HepG2 (cell line): Measurements from ENCODE around the gene NOS2.

Experiments
- DPF2 ChIP-seq: sonication (generic); formaldehyde crosslinking; IDR thresholded peaks from 2 replicates; pipeline ENCODE4 v1.4.0; 2020; ENCODE audit warnings: mild to moderate bottlenecking, low read depth, missing genetic modification reagents, borderline replicate concordance
- ELF1 ChIP-seq: sonication (generic); formaldehyde crosslinking; IDR thresholded peaks from 2 replicates; pipeline ENCODE4 v1.4.0; 2020; ENCODE audit warnings: missing genetic modification reagents
- EZH2 ChIP-seq: conservative IDR thresholded peaks from 2 replicates; pipeline ENCODE4 v1.6.1; 2012; ENCODE audit warnings: mild to moderate bottlenecking, low read depth, low read length, moderate library complexity
- SATB2 ChIP-seq: sonication (generic); formaldehyde crosslinking; IDR thresholded peaks from 2 replicates; pipeline ENCODE4 v1.5.0; 2020; ENCODE audit warnings: missing genetic modification reagents
- TAF1 ChIP-seq: sonication (generic); formaldehyde crosslinking; IDR thresholded peaks from 2 replicates; pipeline ENCODE4 v1.4.0; 2020; ENCODE audit warnings: missing genetic modification reagents
- ZFP36 ChIP-seq: fragments of 150-350 bp; IDR thresholded peaks from 2 replicates; pipeline ENCODE4 v1.6.1; 2018; ENCODE audit warnings: borderline replicate concordance, low read length, low read depth; ENCODE audit not compliant: partially characterized antibody
- ZNF225 ChIP-seq: sonication (generic); formaldehyde crosslinking; IDR thresholded peaks from 2 replicates; pipeline ENCODE4 v1.4.0; 2020; ENCODE audit warnings: mild to moderate bottlenecking, missing genetic modification reagents
- ZNF326 ChIP-seq: sonication (generic); formaldehyde crosslinking; IDR thresholded peaks from 2 replicates; pipeline ENCODE4 v1.4.0; 2020; ENCODE audit warnings: missing genetic modification reagents, borderline replicate concordance
- TF ChIP-seq, protein P1 (sequence below): sonication (generic); formaldehyde crosslinking; IDR thresholded peaks from 2 replicates; pipeline ENCODE4 v1.5.0; 2020; ENCODE audit warnings: mild to moderate bottlenecking, missing genetic modification reagents, moderate library complexity
- TF ChIP-seq, protein P2 (sequence below): conservative IDR thresholded peaks from 2 replicates; pipeline ENCODE4 v1.6.1; 2018; ENCODE audit warnings: missing genetic modification reagents
- TF ChIP-seq, protein P3 (sequence below): sonication (generic); formaldehyde crosslinking; IDR thresholded peaks from 2 replicates; pipeline ENCODE4 v1.8.1; 2022; ENCODE audit warnings: low read depth, mild to moderate bottlenecking, missing genetic modification reagents

DNA sequence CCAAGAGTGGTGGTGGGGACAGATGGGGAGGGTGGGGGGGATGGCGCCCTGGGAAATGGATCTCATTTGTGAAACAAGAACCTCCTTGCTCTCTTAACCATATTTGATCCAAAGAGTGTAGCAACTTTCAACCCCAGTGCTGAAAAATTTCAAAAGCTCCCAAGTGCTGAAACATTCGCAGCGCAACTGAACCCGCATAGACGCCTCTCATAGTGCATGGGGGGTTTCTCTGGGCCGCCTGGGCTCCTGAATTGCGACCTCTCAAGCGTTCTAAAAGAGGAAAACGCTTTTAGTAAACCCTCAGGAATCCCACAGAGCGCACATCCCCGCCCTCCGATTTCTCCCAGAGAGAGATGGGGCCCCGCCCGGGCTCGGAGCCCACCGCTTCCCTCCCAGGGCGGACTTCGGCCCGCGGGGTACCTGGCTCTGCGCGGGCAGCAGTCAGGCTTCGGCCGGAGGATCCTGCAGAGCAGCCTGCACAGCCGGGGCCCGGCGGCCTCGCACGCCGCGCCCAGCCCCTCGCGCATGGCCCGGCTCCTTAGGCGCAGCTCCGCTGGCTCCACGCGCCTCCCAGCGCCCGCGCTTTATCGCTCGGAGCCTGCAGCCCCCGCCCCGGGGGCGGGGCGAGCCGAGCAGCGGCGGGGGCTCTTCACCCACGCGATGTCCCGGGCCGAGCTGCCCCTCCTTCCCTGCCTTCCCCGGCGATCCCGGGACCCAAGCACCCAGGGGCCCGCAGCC, 7.0 kb downstream of the NOS2 start:
- TF ChIP-seq EZH2: no peak
- TF ChIP-seq ZFP36: no peak
- no peak for TF ChIP-seq ZNF225
- no peak for TF ChIP-seq ZNF326 (CRISPR knock-in tag)
- no peak for TF ChIP-seq TAF1
- TF ChIP-seq, protein P1, sequence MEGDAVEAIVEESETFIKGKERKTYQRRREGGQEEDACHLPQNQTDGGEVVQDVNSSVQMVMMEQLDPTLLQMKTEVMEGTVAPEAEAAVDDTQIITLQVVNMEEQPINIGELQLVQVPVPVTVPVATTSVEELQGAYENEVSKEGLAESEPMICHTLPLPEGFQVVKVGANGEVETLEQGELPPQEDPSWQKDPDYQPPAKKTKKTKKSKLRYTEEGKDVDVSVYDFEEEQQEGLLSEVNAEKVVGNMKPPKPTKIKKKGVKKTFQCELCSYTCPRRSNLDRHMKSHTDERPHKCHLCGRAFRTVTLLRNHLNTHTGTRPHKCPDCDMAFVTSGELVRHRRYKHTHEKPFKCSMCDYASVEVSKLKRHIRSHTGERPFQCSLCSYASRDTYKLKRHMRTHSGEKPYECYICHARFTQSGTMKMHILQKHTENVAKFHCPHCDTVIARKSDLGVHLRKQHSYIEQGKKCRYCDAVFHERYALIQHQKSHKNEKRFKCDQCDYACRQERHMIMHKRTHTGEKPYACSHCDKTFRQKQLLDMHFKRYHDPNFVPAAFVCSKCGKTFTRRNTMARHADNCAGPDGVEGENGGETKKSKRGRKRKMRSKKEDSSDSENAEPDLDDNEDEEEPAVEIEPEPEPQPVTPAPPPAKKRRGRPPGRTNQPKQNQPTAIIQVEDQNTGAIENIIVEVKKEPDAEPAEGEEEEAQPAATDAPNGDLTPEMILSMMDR (CRISPR knock-in tag): no peak
- TF ChIP-seq, protein P2, sequence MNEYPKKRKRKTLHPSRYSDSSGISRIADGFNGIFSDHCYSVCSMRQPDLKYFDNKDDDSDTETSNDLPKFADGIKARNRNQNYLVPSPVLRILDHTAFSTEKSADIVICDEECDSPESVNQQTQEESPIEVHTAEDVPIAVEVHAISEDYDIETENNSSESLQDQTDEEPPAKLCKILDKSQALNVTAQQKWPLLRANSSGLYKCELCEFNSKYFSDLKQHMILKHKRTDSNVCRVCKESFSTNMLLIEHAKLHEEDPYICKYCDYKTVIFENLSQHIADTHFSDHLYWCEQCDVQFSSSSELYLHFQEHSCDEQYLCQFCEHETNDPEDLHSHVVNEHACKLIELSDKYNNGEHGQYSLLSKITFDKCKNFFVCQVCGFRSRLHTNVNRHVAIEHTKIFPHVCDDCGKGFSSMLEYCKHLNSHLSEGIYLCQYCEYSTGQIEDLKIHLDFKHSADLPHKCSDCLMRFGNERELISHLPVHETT (CRISPR knock-in tag): no peak
- no peak for TF ChIP-seq ELF1 (CRISPR knock-in tag)
- no peak for TF ChIP-seq SATB2 (CRISPR knock-in tag)
- no peak for TF ChIP-seq DPF2 (CRISPR knock-in tag)
- TF ChIP-seq, protein P3, sequence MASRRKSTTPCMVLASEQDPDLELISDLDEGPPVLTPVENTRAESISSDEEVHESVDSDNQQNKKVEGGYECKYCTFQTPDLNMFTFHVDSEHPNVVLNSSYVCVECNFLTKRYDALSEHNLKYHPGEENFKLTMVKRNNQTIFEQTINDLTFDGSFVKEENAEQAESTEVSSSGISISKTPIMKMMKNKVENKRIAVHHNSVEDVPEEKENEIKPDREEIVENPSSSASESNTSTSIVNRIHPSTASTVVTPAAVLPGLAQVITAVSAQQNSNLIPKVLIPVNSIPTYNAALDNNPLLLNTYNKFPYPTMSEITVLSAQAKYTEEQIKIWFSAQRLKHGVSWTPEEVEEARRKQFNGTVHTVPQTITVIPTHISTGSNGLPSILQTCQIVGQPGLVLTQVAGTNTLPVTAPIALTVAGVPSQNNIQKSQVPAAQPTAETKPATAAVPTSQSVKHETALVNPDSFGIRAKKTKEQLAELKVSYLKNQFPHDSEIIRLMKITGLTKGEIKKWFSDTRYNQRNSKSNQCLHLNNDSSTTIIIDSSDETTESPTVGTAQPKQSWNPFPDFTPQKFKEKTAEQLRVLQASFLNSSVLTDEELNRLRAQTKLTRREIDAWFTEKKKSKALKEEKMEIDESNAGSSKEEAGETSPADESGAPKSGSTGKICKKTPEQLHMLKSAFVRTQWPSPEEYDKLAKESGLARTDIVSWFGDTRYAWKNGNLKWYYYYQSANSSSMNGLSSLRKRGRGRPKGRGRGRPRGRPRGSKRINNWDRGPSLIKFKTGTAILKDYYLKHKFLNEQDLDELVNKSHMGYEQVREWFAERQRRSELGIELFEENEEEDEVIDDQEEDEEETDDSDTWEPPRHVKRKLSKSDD: no peak
